GM19324 (cell line): Measurements from ENCODE around the gene SLC7A4.
"Not testable (repeated sequence)": the region's sequence is repeated elsewhere in the genome, so short reads cannot be mapped to it uniquely, and the experiment has no call there.

ENCODE experiments used
- ATAC-seq: cut with Tn5 transposase; IDR thresholded peaks from one replicate; pipeline ENCODE4 v1.9.1; 2021; ENCODE audit warnings: mild to moderate bottlenecking, moderate library complexity; ENCODE audit not compliant: unreplicated experiment, low FRiP score

Gene SLC7A4

GRCh38 chr22:21043860-21044535, 11.6 kb upstream of the SLC7A4 start:
- ATAC-seq, result no peak

GRCh38 chr22:21042978-21043859, 10.9 kb upstream of the SLC7A4 start:
- no peak for ATAC-seq

- ATAC-seq, result no peak
These were observed 9.6 kb upstream of the SLC7A4 start for GRCh38 chr22:21041937-21042336.

- not testable (repeated sequence) for ATAC-seq
These were observed 6.8 kb upstream of the SLC7A4 start for GRCh38 chr22:21039158-21039557.

GRCh38 chr22:21038405-21038804, 6.0 kb upstream of the SLC7A4 start:
- no peak for ATAC-seq

GRCh38 chr22:21034989-21035388, 2.6 kb upstream of the SLC7A4 start:
- no peak for ATAC-seq

- ATAC-seq, result no peak
These were observed 1.5 kb upstream of the SLC7A4 start for GRCh38 chr22:21033895-21034294.

GRCh38 chr22:21032868-21033688, 717 bp upstream of the SLC7A4 start:
- no peak for ATAC-seq

- no peak for ATAC-seq
These were observed 770 bp downstream of the SLC7A4 start for GRCh38 chr22:21031545-21032036.

GRCh38 chr22:21030621-21031544, 1.5 kb downstream of the SLC7A4 start:
- no peak for ATAC-seq

- ATAC-seq, result no peak
These were observed 2.3 kb downstream of the SLC7A4 start for GRCh38 chr22:21030032-21030431.

- no peak for ATAC-seq
These were observed 2.8 kb downstream of the SLC7A4 start for GRCh38 chr22:21029486-21030025.

GRCh38 chr22:21028277-21029251, 3.8 kb downstream of the SLC7A4 start:
- no peak for ATAC-seq

GRCh38 chr22:21026783-21027692, 5.3 kb downstream of the SLC7A4 start:
- ATAC-seq, result no peak

- ATAC-seq, result no peak
These were observed 6.3 kb downstream of the SLC7A4 start for GRCh38 chr22:21025763-21026755.

- no peak for ATAC-seq
These were observed 7.1 kb downstream of the SLC7A4 start for GRCh38 chr22:21025266-21025665.
